H9 (cell line): Measurements from ENCODE around the gene NMU. TPM values are rescaled to one million over a fixed set of nuclear protein-coding genes. Genes with fewer than 3 reads are reported as not detected.

ENCODE experiments used
- DNase-seq: peaks from one replicate; pipeline ENCODE4 v3.0.0-alpha.2; 2017
- H2AFZ ChIP-seq: one replicate; pipeline ENCODE4 v1.6.1; 2013; ENCODE audit warnings: mild to moderate bottlenecking, low read length, control low read depth, moderate library complexity
- H2AK5ac ChIP-seq: 2 replicates; pipeline ENCODE4 v1.6.1; 2013; ENCODE audit warnings: low read length, control low read depth, mixed read lengths; ENCODE audit not compliant: insufficient read length
- H2BK120ac ChIP-seq: one replicate; pipeline ENCODE4 v1.6.1; 2013; ENCODE audit warnings: low read depth, mild to moderate bottlenecking, low read length, control low read depth, inconsistent platforms; ENCODE audit not compliant: poor library complexity, severe bottlenecking
- H2BK12ac ChIP-seq: 2 replicates; pipeline ENCODE4 v1.6.1; 2013; ENCODE audit warnings: low read length, control low read depth, mixed read lengths, low read depth; ENCODE audit not compliant: insufficient read length
- H2BK15ac ChIP-seq: 2 replicates; pipeline ENCODE4 v1.6.1; 2013; ENCODE audit warnings: low read depth, low read length, control low read depth
- H2BK20ac ChIP-seq: one replicate; pipeline ENCODE4 v1.6.1; 2013; ENCODE audit warnings: low read depth, mild to moderate bottlenecking, low read length, control low read depth, inconsistent platforms; ENCODE audit not compliant: poor library complexity, severe bottlenecking
- H2BK5ac ChIP-seq: 2 replicates; pipeline ENCODE4 v1.6.1; 2013; ENCODE audit warnings: low read length, control low read depth, mixed read lengths; ENCODE audit not compliant: insufficient read length
- H3K14ac ChIP-seq: 2 replicates; pipeline ENCODE4 v1.6.1; 2013; ENCODE audit warnings: low read length, control low read depth; ENCODE audit not compliant: insufficient read depth
- H3K18ac ChIP-seq: 2 replicates; pipeline ENCODE4 v1.6.1; 2013; ENCODE audit warnings: low read depth, mild to moderate bottlenecking, mixed read lengths, low read length, control low read depth; ENCODE audit not compliant: insufficient read length
- H3K23ac ChIP-seq: 2 replicates; pipeline ENCODE4 v1.6.1; 2013; ENCODE audit warnings: low read length, control low read depth, mixed read lengths, low read depth; ENCODE audit not compliant: insufficient read length
- H3K23me2 ChIP-seq: 2 replicates; pipeline ENCODE4 v1.6.1; 2013; ENCODE audit warnings: low read depth, mild to moderate bottlenecking, mixed read lengths, low read length, control low read depth; ENCODE audit not compliant: insufficient read length, poor library complexity, severe bottlenecking
- H3K27ac ChIP-seq: 2 replicates; pipeline ENCODE4 v1.5.1; 2013; ENCODE audit warnings: low read length, control low read depth, mixed read lengths, low read depth; ENCODE audit not compliant: insufficient read length
- H3K27me3 ChIP-seq: 2 replicates; pipeline ENCODE4 v1.6.1; 2013; ENCODE audit warnings: low read length, control low read depth, inconsistent platforms; ENCODE audit not compliant: insufficient read depth
- H3K4ac ChIP-seq: 2 replicates; pipeline ENCODE4 v1.6.1; 2013; ENCODE audit warnings: low read depth, mild to moderate bottlenecking, control low read depth, inconsistent platforms, low read length, moderate library complexity
- H3K4me1 ChIP-seq: 2 replicates; pipeline ENCODE4 v1.6.1; 2013; ENCODE audit warnings: low read length, control low read depth, inconsistent platforms; ENCODE audit not compliant: insufficient read depth
- H3K4me2 ChIP-seq: 2 replicates; pipeline ENCODE4 v1.6.1; 2013; ENCODE audit warnings: low read length, control low read depth, mixed read lengths; ENCODE audit not compliant: insufficient read length, insufficient read depth
- H3K56ac ChIP-seq: 2 replicates; pipeline ENCODE4 v1.6.1; 2013; ENCODE audit warnings: low read depth, mild to moderate bottlenecking, mixed read lengths, low read length, control low read depth; ENCODE audit not compliant: insufficient read length
- H3K79me1 ChIP-seq: 2 replicates; pipeline ENCODE4 v1.6.1; 2013; ENCODE audit warnings: low read depth, mild to moderate bottlenecking, moderate library complexity, low read length, control low read depth, inconsistent platforms; ENCODE audit not compliant: insufficient read depth, poor library complexity, severe bottlenecking
- H3K79me2 ChIP-seq: 2 replicates; pipeline ENCODE4 v1.6.1; 2013; ENCODE audit warnings: low read length, control low read depth, inconsistent platforms; ENCODE audit not compliant: insufficient read depth
- H3K9ac ChIP-seq: 2 replicates; pipeline ENCODE4 v1.6.1; 2013; ENCODE audit warnings: low read length, control low read depth, mixed read lengths; ENCODE audit not compliant: insufficient read length; ENCODE audit errors: extremely low read depth
- H3K9me3 ChIP-seq: one replicate; pipeline ENCODE4 v1.6.1; 2013; ENCODE audit warnings: low read depth, low read length, inconsistent platforms; ENCODE audit not compliant: control insufficient read depth
- H3T11ph ChIP-seq: one replicate; pipeline ENCODE4 v1.6.1; 2013; ENCODE audit warnings: mild to moderate bottlenecking, low read length, control low read depth, inconsistent platforms
- H4K20me1 ChIP-seq: one replicate; pipeline ENCODE4 v1.6.1; 2013; ENCODE audit not compliant: control insufficient read depth, insufficient read length, insufficient read depth
- H4K5ac ChIP-seq: 2 replicates; pipeline ENCODE4 v1.6.1; 2013; ENCODE audit warnings: low read depth, mild to moderate bottlenecking, mixed read lengths, low read length, control low read depth; ENCODE audit not compliant: insufficient read length
- H4K8ac ChIP-seq: replicated peaks from 2 replicates; pipeline ENCODE4 v1.6.1; 2013; ENCODE audit warnings: low read length, control low read depth, mixed read lengths, low read depth; ENCODE audit not compliant: insufficient read length
- H4K91ac ChIP-seq: 2 replicates; pipeline ENCODE4 v1.6.1; 2013; ENCODE audit warnings: low read depth, mild to moderate bottlenecking, moderate library complexity, mixed read lengths, low read length, control low read depth; ENCODE audit not compliant: insufficient read length
- H3K27ac Mint-ChIP-seq, 3 experiments: 2 replicates in 2 of 3; 3 replicates in 1 of 3; pipeline ENCODE4 v1.8.0; 2020 to 2021; ENCODE audit warnings: mixed read lengths in 3 of 3, mild to moderate bottlenecking in 1 of 3, moderate library complexity in 1 of 3
- H3K27me3 Mint-ChIP-seq: 2 replicates; pipeline ENCODE4 v1.8.0; 2021; ENCODE audit warnings: low read depth, mild to moderate bottlenecking, moderate library complexity, mixed read lengths
- H3K36me3 Mint-ChIP-seq, 3 experiments: 2 replicates in 2 of 3; 3 replicates in 1 of 3; pipeline ENCODE4 v1.8.0; 2020 to 2021; ENCODE audit warnings: low read depth in 3 of 3, mixed read lengths in 3 of 3; ENCODE audit not compliant: insufficient read depth in 1 of 3
- H3K4me1 Mint-ChIP-seq, 2 experiments: 2 replicates each; pipeline ENCODE4 v1.8.0; 2020; ENCODE audit warnings: mixed read lengths in 2 of 2
- H3K4me3 Mint-ChIP-seq, 2 experiments: 2 replicates in 1 of 2; 3 replicates in 1 of 2; pipeline ENCODE4 v1.8.0; 2020 to 2021; ENCODE audit warnings: mild to moderate bottlenecking in 2 of 2, mixed read lengths in 2 of 2, moderate library complexity in 1 of 2
- H3K9me3 Mint-ChIP-seq, 2 experiments: 2 replicates in 1 of 2; 3 replicates in 1 of 2; pipeline ENCODE4 v1.8.0; 2020; ENCODE audit warnings: mild to moderate bottlenecking in 2 of 2, mixed read lengths in 2 of 2, moderate library complexity in 1 of 2
- CTCF ChIP-seq: fragments of 200-600 bp; sonication (generic); conservative IDR thresholded peaks from 3 replicates; pipeline ENCODE4 v1.8.0; 2021; ENCODE audit warnings: antibody characterized with exemption, mild to moderate bottlenecking
- WGBS: extraction: QIAGEN DNeasy Blood & Tissue Kit; methylation state at CpG from one replicate; pipeline ENCODE4 v1.1.7; 2013; ENCODE audit warnings: missing lambda C conversion rate, low lambda C conversion rate, mixed read lengths; ENCODE audit not compliant: insufficient read length; ENCODE audit errors: extremely low coverage; 5-methylcytosine and 5-hydroxymethylcytosine counted together
- total RNA-seq: library from RNA; stranded (reverse); gene quantifications from 2 replicates; pipeline ENCODE4 v1.2.1, GENCODE V29; 2021

Gene NMU
- total RNA-seq, 1 experiment from 2014 or later = 12.9 TPM

GRCh38 chr4:55658657-55659056, 22.6 kb upstream of the NMU start:
- Histone ChIP-seq H3K9me3 (no peaks in the 10 kb centered on the region), H3K23ac (no peak overlapping the region), H4K91ac (no peak overlapping the region), H3K4me1 (no peaks in the 10 kb centered on the region; the same call in 1 of the 2 replicates), H3K9ac (no peak overlapping the region), H2BK12ac (no peak overlapping the region), H2BK20ac (no peak overlapping the region), H3K14ac (no peak overlapping the region), H2BK15ac (no peak overlapping the region), H3K4me2 (no peak overlapping the region), H2BK120ac (no peak overlapping the region), H3T11ph (no peak overlapping the region), H3K27me3 (no peaks in the 10 kb centered on the region), H3K79me1 (no peaks in the 10 kb centered on the region), H3K23me2 (no peaks in the 10 kb centered on the region), H2AFZ (no peak overlapping the region), H4K8ac (no peak overlapping the region), H3K4ac (no peak overlapping the region), H2AK5ac (no peak overlapping the region), H3K18ac (no peak overlapping the region), H3K56ac (no peak overlapping the region), H3K27ac (no peak overlapping the region), H4K20me1 (no peaks in the 10 kb centered on the region), H2BK5ac (no peak overlapping the region), H4K5ac (no peak overlapping the region), H3K79me2 (no peaks in the 10 kb centered on the region)
- Mint-ChIP-seq H3K27ac (no peak overlapping the region), H3K27me3 (no peaks in the 10 kb centered on the region), H3K9me3 (no peaks in the 10 kb centered on the region), H3K4me1 (peaks cover 16% of the 10 kb centered on the region in 2 experiments), H3K36me3 (peaks cover 0 to 1% (median 0%) of the 10 kb centered on the region in 3 experiments; a peak in 1 of 7 replicates), H3K4me3 (no peak overlapping the region)
- no peak for TF ChIP-seq CTCF
- WGBS = no CpG with 5 or more reads among the region's 5 CpGs
- DNase-seq = no peak
